GM19035 (cell line): Measurements from ENCODE around the gene DOCK7.
"Not testable (repeated sequence)": the region's sequence is repeated elsewhere in the genome, so short reads cannot be mapped to it uniquely, and the experiment has no call there.

Source experiments
- ATAC-seq: cut with Tn5 transposase; IDR thresholded peaks from one replicate; pipeline ENCODE4 v1.9.1; 2021; ENCODE audit not compliant: unreplicated experiment

Gene DOCK7

GRCh38 chr1:62687903-62688686 lies at the start of gene DOCK7:
TSS of gene DOCK7 (minus strand) at chr1:62688386. CDS start at chr1:62688264, 122 bp downstream.
- ATAC-seq, result peak; percentile 76

GRCh38 chr1:62735491-62736171 lies 47.4 kb upstream of the DOCK7 start:
- ATAC-seq, result no peak

GRCh38 chr1:62732331-62732730 lies 44.1 kb upstream of the DOCK7 start:
- no peak for ATAC-seq

GRCh38 chr1:62728963-62729362 lies 40.8 kb upstream of the DOCK7 start:
- no peak for ATAC-seq

GRCh38 chr1:62727656-62728407 lies 39.6 kb upstream of the DOCK7 start:
- ATAC-seq, result no peak

GRCh38 chr1:62726011-62726442 lies 37.8 kb upstream of the DOCK7 start:
- no peak for ATAC-seq

- ATAC-seq, result no peak
Measured at GRCh38 chr1:62725255-62725654, 37.1 kb upstream of the DOCK7 start.

- no peak for ATAC-seq
Measured at GRCh38 chr1:62724430-62724829, 36.2 kb upstream of the DOCK7 start.

- ATAC-seq, result no peak
Measured at GRCh38 chr1:62723883-62724282, 35.7 kb upstream of the DOCK7 start.

- ATAC-seq, result peak; percentile 61
Measured at GRCh38 chr1:62722796-62723195, 34.6 kb upstream of the DOCK7 start.

GRCh38 chr1:62720946-62721554 lies 32.9 kb upstream of the DOCK7 start:
- no peak for ATAC-seq

- ATAC-seq, result not testable (repeated sequence)
Measured at GRCh38 chr1:62718400-62718799, 30.2 kb upstream of the DOCK7 start.

- no peak for ATAC-seq
Measured at GRCh38 chr1:62717483-62717882, 29.3 kb upstream of the DOCK7 start.

GRCh38 chr1:62716397-62716796 lies 28.2 kb upstream of the DOCK7 start:
- no peak for ATAC-seq

GRCh38 chr1:62712336-62713243 lies 24.4 kb upstream of the DOCK7 start:
- no peak for ATAC-seq

GRCh38 chr1:62707744-62708120 lies 19.5 kb upstream of the DOCK7 start:
- ATAC-seq, result no peak

- no peak for ATAC-seq
Measured at GRCh38 chr1:62706985-62707743, 19.0 kb upstream of the DOCK7 start.

GRCh38 chr1:62698161-62698560 lies 10.0 kb upstream of the DOCK7 start:
- not testable (repeated sequence) for ATAC-seq

- ATAC-seq, result not testable (repeated sequence)
Measured at GRCh38 chr1:62694479-62694878, 6.3 kb upstream of the DOCK7 start.
